Skeletal muscle satellite cell (primary cell): ENCODE data around the gene GPC6.

Source experiments
- H3K27me3 ChIP-seq: 2 replicates; pipeline ENCODE4 v1.7.0; 2013; ENCODE audit warnings: low read length; ENCODE audit not compliant: control insufficient read depth, insufficient read depth
- H3K36me3 ChIP-seq: 2 replicates; pipeline ENCODE4 v1.7.0; 2013; ENCODE audit warnings: mild to moderate bottlenecking, control low read depth, low read length; ENCODE audit not compliant: insufficient read depth
- H3K4me1 ChIP-seq: 2 replicates; pipeline ENCODE4 v1.7.0; 2013; ENCODE audit warnings: low read length; ENCODE audit not compliant: control insufficient read depth, insufficient read depth
- H3K4me2 ChIP-seq: 2 replicates; pipeline ENCODE4 v1.7.0; 2013; ENCODE audit warnings: mild to moderate bottlenecking, low read length
- H3K4me3 ChIP-seq: 2 replicates; pipeline ENCODE4 v1.7.0; 2013; ENCODE audit warnings: low read length
- H3K9ac ChIP-seq: 2 replicates; pipeline ENCODE4 v1.7.0; 2013; ENCODE audit warnings: mild to moderate bottlenecking, low read depth, low read length, moderate library complexity
- H3K9me3 ChIP-seq: replicated peaks from 2 replicates; pipeline ENCODE4 v1.7.0; 2013; ENCODE audit warnings: mild to moderate bottlenecking, control low read depth, low read length

Gene GPC6

GRCh38 chr13:93552596-93552995, 326.0 kb downstream of the GPC6 start:
- Histone ChIP-seq H3K4me1 (no peaks in the 10 kb centered on the region), H3K9ac (no peak overlapping the region), H3K4me3 (no peak overlapping the region), H3K9me3 (no peaks in the 10 kb centered on the region), H3K27me3 (no peaks in the 10 kb centered on the region), H3K4me2 (no peak overlapping the region), H3K36me3 (no peaks in the 10 kb centered on the region)

DNA sequence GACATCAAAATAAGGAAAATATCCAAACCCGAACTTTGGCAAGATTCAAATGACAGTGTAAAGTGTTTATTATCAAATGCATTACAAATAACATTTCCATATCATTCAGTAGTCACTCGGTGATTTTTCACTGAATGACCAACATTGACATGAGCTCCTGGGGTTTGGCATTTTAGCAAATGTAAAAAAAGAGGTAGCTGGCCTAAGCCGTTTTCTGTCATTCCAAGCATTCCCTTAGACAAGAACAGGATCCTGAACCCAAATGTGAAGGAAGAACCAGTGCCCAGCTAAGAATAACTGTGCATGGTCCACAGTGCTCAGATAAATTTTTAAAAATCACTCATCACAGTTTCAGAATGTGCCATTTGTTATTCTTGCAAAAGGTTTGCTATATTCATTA, 327.9 kb downstream of the GPC6 start:
- no peaks in the 10 kb centered on the region for H3K27me3 ChIP-seq
- H3K9me3 ChIP-seq: no peaks in the 10 kb centered on the region
- H3K4me2 ChIP-seq: no peak overlapping the region
- no peak overlapping the region for H3K4me3 ChIP-seq
- peaks cover 2% of the 10 kb centered on the region for H3K4me1 ChIP-seq
- no peaks in the 10 kb centered on the region for H3K36me3 ChIP-seq
- no peak overlapping the region for H3K9ac ChIP-seq

- Histone ChIP-seq H3K4me2 (no peak overlapping the region), H3K9ac (no peak overlapping the region)
Observed at GRCh38 chr13:93558637-93559036, 332.0 kb downstream of the GPC6 start.

DNA sequence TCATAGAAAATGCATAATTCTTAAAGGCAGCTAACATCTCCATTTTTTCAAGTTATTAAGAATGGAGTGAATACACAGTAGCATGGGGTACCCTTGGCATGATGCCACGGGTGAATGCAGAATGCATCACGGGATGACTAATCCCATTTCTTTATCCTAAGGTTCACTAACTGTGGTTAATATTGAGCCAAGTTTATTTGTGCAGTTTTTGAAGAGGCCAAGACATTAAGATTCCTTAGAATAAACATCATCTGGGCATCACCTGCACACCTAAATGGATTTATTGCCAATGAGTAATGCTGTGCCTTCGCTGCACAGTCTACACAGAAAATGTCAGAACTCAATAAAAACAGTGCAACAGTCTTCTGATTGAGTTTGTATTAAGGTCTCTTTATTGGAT, 333.1 kb downstream of the GPC6 start:
- Histone ChIP-seq H3K9me3 (no peaks in the 10 kb centered on the region), H3K4me1 (peaks cover 18% of the 10 kb centered on the region), H3K36me3 (no peaks in the 10 kb centered on the region), H3K9ac (no peak overlapping the region), H3K4me2 (peak overlapping the region; percentile 60), H3K27me3 (no peaks in the 10 kb centered on the region), H3K4me3 (no peak overlapping the region)

More at GRCh38 chr13:93558637-93559036, 332.0 kb downstream of the GPC6 start:
- H3K36me3 ChIP-seq: no peaks in the 10 kb centered on the region
- H3K4me3 ChIP-seq: no peak overlapping the region
- no peaks in the 10 kb centered on the region for H3K9me3 ChIP-seq
- H3K27me3 ChIP-seq: no peaks in the 10 kb centered on the region
- peaks cover 18% of the 10 kb centered on the region for H3K4me1 ChIP-seq

DNA sequence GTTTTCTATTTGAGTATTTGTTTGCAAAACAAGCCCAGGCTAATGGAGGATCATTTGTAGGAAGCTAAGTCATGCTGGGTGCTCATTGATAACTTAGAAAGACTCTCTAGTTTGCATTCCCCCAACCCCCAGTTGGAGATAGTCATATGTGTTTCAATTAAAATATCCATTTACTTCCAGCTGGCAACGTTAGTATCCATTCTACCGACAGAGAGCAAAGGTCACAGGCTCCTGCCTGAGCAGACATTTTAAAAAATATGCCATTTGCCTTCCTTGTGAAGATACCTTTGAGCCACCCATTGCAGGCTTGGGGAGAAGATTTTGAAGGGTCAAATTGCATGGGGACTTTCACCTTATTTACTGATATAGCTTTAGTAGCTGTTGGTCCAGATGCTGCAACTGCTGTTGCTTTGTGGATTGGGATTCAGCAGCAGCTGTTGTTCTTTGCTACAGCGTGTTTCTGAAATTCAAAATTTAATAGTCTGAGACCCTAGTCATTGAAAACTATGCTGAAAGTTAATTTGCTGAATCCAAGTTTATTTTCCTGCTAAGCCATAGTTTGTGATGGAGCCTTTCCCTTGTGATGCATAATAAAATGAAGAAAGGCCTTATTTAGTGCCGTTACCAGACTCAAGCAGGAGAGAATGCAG, 335.1 kb downstream of the GPC6 start:
- H3K9ac ChIP-seq: no peak overlapping the region
- H3K4me1 ChIP-seq: peaks cover 18% of the 10 kb centered on the region
- H3K27me3 ChIP-seq: no peaks in the 10 kb centered on the region
- H3K4me3 ChIP-seq: no peak overlapping the region
- no peaks in the 10 kb centered on the region for H3K36me3 ChIP-seq
- H3K4me2 ChIP-seq: no peak overlapping the region
- H3K9me3 ChIP-seq: no peaks in the 10 kb centered on the region

DNA sequence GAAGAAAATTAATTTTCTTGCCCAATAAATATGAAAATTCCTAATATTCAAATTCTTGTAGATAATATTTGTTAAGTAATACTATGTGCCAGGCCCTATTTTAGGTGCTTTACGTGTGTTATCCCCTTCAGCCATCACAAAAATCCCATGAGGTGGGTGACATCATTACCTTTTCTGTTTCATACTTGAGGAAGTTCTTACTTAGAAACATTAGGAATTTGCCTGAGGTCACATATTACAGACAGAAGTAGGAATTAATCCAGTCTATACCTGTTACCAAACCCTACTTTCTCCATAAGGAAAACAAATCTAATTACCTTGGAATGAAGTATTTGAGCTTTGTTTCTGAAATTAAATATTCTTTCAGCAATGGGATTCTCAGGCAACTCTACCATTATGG, 336.1 kb downstream of the GPC6 start:
- H3K4me1 ChIP-seq: peaks cover 18% of the 10 kb centered on the region
- H3K4me3 ChIP-seq: no peak overlapping the region
- H3K9me3 ChIP-seq: no peaks in the 10 kb centered on the region
- H3K36me3 ChIP-seq: no peaks in the 10 kb centered on the region
- no peak overlapping the region for H3K4me2 ChIP-seq
- no peaks in the 10 kb centered on the region for H3K27me3 ChIP-seq
- H3K9ac ChIP-seq: no peak overlapping the region

DNA sequence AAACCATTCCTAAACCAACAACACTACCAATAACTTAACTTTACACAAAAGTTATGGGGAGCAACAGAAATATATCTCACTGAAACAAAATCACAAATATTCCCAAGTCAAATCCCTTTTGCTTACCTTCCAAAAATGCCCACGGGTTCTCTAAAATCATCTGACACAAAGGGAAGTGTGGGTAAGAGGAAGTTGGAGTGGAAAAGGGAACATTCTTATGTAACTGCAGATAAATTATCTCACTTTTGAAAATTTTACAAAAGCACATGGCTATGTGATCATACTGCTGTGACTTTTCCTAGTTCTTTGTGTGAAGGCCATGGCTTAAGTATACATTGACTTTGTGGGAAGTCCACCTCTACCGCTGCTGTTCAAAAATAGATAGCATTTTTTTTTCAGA, 350.5 kb downstream of the GPC6 start:
- no peaks in the 10 kb centered on the region for H3K36me3 ChIP-seq
- H3K9ac ChIP-seq: no peak overlapping the region
- no peaks in the 10 kb centered on the region for H3K27me3 ChIP-seq
- no peaks in the 10 kb centered on the region for H3K4me1 ChIP-seq
- H3K9me3 ChIP-seq: no peaks in the 10 kb centered on the region
- H3K4me2 ChIP-seq: no peak overlapping the region
- H3K4me3 ChIP-seq: no peak overlapping the region

DNA sequence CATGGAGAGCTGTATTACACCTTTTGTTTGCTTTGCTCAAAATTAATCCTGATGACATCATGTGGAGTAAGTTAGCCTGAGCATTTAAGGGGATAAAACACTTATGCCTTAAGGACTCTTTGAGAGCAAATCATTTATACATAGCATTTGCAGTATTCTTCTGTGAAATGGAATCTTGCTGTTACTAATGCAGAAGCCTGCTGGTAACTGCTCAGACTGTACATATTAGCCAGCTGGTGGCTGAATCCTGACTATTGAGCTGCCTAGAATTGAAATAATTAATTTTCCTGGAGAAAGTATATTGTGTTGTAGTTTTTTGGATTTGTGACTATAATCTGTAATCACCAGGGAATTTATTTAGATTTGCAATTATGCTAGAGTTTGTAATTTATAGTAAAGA, 363.2 kb downstream of the GPC6 start:
- no peaks in the 10 kb centered on the region for H3K27me3 ChIP-seq
- H3K9me3 ChIP-seq: no peaks in the 10 kb centered on the region
- H3K9ac ChIP-seq: no peak overlapping the region
- H3K4me3 ChIP-seq: no peak overlapping the region
- H3K36me3 ChIP-seq: no peaks in the 10 kb centered on the region
- H3K4me2 ChIP-seq: no peak overlapping the region
- H3K4me1 ChIP-seq: no peaks in the 10 kb centered on the region

DNA sequence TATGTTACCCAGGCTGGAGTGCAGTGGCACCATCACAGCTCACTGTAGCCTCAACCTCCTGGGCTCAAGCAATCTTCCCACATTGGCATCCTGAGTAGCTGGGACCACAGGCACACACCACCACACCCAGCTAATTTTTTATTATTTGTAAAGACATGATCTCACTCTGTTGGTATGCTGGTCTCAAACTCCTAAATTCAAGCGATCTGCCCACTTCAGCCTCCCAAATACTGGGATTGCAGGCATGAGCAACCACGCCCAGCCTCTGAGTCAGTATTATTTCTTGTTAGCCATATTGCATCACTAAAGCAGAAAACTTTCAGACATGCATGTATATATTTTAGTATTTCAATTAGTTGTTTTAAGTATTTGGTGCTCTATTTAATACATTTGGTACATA, 376.4 kb downstream of the GPC6 start:
- peaks cover 13% of the 10 kb centered on the region for H3K4me1 ChIP-seq
- H3K9me3 ChIP-seq: no peaks in the 10 kb centered on the region
- peak overlapping the region; percentile 9 for H3K4me2 ChIP-seq
- H3K4me3 ChIP-seq: no peak overlapping the region
- no peaks in the 10 kb centered on the region for H3K27me3 ChIP-seq
- H3K9ac ChIP-seq: no peak overlapping the region
- H3K36me3 ChIP-seq: no peaks in the 10 kb centered on the region

DNA sequence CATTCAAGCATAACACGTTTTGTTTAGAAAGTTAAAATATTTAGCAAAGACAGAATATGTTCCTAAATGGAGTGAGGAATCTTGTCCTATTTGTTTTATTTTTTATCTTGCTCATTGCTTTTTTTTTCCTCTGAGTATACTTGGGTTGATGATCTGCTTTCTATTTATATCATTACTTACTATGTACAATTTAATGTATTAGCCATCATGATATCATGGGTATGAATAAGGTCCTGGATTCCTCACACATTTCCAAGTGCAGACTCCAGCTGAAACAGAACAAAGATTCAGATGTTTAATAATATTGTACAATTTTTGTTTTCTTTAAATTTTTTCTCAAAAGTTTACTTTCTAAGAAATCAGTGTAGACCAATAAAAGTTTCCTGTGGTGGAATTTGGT, 388.2 kb downstream of the GPC6 start:
- Histone ChIP-seq H3K4me1 (no peaks in the 10 kb centered on the region), H3K36me3 (no peaks in the 10 kb centered on the region), H3K4me2 (no peak overlapping the region), H3K27me3 (no peaks in the 10 kb centered on the region), H3K4me3 (no peak overlapping the region), H3K9ac (no peak overlapping the region), H3K9me3 (no peaks in the 10 kb centered on the region)

GRCh38 chr13:93620181-93620765, 393.7 kb downstream of the GPC6 start:
- Histone ChIP-seq H3K4me3 (no peak overlapping the region), H3K9me3 (no peaks in the 10 kb centered on the region), H3K4me1 (no peaks in the 10 kb centered on the region), H3K9ac (no peak overlapping the region), H3K36me3 (no peaks in the 10 kb centered on the region), H3K27me3 (no peaks in the 10 kb centered on the region), H3K4me2 (no peak overlapping the region)

DNA sequence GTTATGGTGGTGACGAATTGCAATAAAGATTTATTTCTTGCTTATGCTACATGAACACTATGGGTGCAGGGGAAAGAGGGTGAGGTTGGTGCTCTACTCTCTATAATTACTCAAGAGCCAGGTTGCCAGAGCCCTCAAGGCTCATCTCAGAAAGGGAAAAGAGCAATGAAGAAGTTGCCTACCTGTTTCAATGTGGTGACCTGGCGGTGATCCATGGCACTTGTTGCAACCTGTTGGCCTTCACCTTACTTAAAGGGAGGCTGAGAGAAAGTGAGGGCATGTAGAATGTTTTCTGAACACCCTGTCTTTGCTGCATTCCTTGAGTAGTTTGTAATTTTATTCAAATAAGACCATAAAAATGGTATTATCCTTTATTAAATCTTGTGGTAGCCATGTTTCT, 394.4 kb downstream of the GPC6 start:
- no peaks in the 10 kb centered on the region for H3K9me3 ChIP-seq
- H3K4me3 ChIP-seq: no peak overlapping the region
- no peaks in the 10 kb centered on the region for H3K36me3 ChIP-seq
- no peak overlapping the region for H3K9ac ChIP-seq
- H3K4me1 ChIP-seq: no peaks in the 10 kb centered on the region
- no peak overlapping the region for H3K4me2 ChIP-seq
- H3K27me3 ChIP-seq: no peaks in the 10 kb centered on the region
